Stimulated activated CD4-positive, alpha-beta T cell treated with anti-CD3 and anti-CD28 coated beads, Interleukin-4, amount 100 ng/mL, for 24 hours (primary cell): Measurements from ENCODE around the gene PPP2R2C.

Experiments used
- DNase-seq: peaks from one replicate; pipeline ENCODE4 v3.0.0-alpha.2; 2020

The PPP2R2C gene

DNA sequence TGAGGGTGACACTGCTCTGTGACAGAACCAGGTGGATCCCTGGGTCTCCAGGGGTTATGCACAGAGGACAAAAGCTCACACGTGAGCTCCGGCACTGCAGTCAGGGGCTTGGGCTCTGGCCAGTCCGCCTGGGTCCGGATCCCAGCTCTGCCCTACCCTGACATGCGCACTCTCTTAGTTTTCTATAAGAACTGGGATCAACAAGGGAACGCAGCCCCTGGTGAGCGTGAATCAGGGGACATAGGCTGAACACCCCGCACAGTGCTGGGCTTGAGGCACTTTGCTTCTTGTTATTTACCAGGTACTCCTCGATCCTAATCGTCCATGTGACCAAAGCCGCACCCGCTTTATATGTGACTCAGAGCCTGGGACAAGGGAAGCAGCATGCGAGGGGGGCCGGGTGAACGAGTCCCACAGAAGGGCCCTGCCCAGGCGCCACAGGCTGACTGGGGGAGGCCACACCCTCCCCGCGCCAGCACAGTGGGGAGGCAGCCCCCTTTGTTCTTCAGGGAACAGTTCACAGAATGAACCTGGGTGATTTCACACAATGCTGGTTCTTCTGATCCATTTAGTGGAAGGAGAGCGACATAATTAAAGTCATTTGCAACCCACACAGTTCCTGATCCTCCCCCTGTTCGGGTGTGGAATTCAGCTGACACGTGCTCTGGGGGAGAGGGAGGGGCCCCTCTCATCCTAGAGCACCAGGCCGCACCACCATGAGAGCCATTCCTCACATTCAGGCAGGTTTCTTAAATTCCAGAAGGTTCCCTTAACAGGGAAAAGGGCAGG, 147.2 kb downstream of the PPP2R2C start:
- no peak for DNase-seq

DNA sequence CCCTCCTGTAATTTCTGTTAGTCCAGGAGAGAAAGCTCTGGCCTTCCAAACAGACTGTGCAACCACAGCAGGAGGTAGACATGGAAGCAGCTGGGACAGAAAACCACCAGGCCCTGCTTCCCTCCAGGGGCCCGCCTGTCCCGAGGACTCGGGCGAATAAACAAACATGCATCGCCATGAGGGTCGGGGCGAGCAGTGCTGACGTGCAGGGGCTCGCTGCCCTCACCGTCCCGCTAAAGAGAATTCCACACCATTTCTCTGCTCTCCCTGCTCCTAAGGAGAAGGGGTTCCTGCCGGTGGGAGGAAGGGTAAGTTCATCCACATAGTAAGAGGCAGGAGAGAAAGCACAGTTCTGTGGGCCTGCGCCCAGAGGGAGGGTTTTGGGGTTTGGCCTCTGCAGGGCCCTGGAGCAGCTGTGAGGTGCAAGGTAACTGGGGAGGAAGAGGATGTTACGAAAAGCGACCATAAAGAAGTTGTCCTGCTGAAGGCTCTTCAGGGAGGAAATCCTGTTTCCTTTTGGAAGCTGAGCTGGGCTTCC, 147.9 kb downstream of the PPP2R2C start:
- no peak for DNase-seq

GRCh38 chr4:6322761-6323566, 149.4 kb downstream of the PPP2R2C start:
- DNase-seq: no peak

GRCh38 chr4:6322067-6322760, 150.2 kb downstream of the PPP2R2C start:
- no peak for DNase-seq

DNA sequence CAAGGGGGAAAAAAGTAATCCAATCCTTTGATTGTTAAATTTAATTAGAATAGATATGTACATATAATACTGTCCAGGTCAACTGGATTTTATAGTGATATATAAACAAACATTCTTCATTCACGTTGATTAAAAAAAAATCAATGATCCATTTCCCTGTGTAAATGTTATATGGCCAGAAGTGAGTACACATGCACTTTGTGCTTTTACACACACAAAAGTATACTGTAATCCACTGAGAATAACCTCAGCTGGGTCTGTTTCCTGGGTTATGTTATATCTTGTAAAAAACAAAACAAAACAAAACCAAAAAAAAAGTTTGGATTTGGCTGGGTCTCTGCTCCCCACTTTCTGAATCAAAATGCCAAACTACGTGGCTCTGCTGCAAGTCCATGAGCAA, 151.1 kb downstream of the PPP2R2C start:
- DNase-seq: no peak

DNA sequence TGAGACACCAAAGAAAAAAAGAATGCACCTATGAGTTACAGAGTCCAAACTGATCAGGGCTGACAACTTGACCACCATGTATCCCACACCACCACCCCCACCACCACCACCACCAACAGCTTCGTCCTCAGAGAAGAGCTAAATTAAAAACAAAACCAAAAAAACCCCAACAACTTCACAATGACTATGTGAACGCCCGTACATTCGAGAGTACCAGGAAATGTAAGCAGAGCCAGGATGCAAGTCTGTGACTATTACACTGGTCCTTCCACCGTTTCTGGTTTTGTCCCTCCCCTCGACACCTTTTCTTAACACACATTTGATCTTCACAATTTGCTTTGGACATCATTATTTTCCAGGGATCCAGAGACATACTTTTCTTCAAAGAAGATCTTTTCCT, 151.8 kb downstream of the PPP2R2C start:
- no peak for DNase-seq

- no peak for DNase-seq
Observed at GRCh38 chr4:6319530-6320150, 152.8 kb downstream of the PPP2R2C start.

DNA sequence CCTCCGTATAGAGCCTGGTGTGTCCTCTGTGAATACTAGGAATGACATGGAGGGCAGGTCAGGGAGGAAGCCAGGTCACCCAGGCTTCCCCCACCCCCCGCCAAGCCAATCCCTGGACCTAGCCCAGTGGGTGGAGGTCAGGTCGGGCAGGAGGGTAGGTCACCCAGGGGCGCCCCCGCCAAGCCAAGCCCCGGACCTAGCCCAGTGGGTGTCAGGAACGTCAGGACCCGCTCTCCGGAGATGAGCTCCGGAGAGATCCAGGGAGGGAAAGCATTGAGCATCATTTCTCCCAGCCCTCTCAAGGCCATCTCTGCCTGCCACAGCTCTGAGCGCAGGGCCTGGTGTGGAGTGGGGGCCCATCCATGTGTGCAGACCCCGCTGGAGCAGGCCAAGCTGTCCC, 154.2 kb downstream of the PPP2R2C start:
- no peak for DNase-seq

DNA sequence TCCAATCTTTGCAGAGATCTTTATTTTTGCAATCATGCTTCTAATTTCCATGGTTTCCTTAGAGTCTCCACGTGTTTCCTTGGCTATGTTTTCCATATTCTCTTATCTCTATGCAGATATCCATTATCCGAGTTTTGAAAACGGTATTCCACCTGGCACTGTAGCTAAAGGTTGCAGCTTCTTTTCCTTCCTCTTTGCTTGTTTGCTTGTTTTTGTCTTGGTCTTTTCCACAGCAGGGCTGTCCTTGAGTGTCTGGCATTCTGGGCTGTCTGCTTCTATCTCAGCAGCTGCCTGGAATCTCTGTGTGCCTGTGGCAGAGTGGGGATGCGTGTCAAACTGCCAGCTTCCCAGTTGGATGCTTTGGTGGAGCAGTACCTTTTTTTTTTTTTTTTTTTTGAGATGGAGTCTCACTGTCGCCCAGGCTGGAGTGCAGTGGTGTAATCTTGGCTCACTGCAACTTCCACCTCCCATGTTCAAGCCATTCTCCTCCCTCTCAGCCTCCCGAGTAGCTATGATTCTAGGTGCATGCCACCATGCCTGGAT, 155.9 kb downstream of the PPP2R2C start:
- no peak for DNase-seq

DNA sequence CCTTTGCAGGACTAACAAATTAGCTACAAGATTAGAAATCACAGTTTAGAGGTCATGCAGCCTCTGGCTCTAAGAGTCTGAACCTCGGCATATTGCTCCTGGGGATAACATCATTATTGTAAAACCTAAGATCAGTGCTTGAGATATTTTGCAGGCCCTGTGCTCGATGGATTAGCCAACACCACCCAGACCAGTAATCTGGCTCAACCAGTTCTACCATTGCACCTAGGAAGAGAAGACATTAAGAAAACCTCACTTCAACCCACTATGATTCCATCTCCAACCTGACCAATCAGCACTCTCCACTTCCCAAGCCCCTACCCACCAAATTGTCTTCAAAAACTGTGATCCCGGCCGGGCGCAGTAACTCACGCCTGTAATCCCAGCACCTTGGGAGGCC, 159.2 kb downstream of the PPP2R2C start:
- no peak for DNase-seq

DNA sequence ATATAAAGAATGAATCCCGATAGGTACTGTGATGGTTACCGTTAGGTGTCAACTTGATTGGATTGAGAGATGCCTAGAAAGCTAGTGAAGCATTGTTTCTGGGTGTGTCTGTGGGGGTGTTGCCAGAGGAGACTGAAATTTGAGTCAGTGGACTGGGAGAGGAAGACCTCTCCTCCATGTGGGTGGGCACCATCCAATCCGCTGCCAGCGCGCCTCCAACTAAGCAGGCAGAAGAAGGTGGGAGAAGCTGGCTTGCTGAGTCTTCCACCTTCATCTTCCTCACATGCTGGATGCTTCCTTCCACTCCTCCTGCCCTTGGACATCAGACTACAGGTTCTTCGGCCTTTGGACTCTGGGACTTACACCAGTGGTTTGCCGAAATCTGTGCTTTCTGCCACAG, 162.6 kb downstream of the PPP2R2C start:
- DNase-seq: no peak

DNA sequence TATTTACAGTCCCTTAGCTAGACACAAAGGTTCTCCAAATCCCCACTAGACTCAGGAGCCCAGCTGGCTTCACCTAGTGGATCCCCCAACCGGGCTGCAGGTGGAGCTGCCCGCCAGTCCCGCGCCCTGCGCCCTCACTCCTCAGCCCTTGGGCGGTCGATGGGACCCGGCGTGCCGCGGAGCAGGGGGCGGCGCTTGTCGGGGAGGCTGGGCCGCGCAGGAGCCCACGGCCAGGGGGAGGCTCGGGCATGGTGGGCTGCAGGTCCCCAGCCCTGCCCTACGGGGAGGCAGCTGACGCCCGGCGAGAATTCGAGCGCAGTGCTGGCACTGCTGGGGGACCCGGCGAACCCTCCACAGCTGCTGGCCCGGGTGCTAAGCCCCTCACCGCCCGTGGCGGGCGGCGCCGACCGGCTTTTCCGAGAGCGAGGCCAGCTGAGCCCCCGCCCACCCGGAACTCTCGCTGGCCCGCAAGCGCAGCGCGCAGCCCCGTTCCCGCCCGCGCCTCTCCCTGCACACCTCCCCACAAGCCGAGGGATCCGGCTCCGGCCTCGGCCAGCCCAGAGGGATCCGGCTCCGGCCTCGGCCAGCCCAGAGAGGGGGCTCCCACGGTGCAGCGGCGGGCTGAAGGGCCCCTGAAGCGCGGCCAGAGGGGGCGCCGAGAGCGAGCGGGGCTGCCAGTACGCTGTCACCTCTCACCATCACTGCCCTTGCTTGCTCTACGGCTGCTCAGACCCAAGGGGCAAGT, 163.3 kb downstream of the PPP2R2C start:
- DNase-seq: no peak

GRCh38 chr4:6307891-6308290, 164.5 kb downstream of the PPP2R2C start:
- DNase-seq: no peak

- no peak for DNase-seq
Observed at GRCh38 chr4:6307230-6307629, 165.2 kb downstream of the PPP2R2C start.

- DNase-seq: no peak
Observed at GRCh38 chr4:6306299-6306698, 166.1 kb downstream of the PPP2R2C start.

- DNase-seq: no peak
Observed at GRCh38 chr4:6303943-6304342, 168.5 kb downstream of the PPP2R2C start.

DNA sequence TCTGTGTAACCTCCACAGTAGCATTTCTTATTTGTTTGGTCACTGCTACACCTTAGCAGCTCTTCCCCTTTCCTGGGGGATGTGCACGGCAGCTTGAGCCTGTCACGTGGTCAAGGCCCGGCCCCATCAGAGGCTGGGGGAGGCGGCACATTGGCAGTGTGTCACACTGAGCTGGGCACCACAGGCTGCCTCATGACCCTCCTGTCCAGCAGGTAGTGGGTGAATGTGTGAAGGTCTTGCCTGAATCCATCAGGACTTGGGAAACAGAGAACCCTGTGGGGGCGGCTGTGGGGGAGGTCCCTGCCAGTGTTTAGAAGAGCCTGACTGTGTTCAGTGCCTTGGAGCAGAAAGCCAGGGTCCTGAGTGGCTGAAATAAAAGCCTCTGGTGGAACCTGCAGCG, 169.5 kb downstream of the PPP2R2C start:
- DNase-seq: no peak

- DNase-seq: no peak
Observed at GRCh38 chr4:6301732-6302442, 170.5 kb downstream of the PPP2R2C start.

- no peak for DNase-seq
Observed at GRCh38 chr4:6301051-6301731, 171.2 kb downstream of the PPP2R2C start.

- no peak for DNase-seq
Observed at GRCh38 chr4:6300359-6300758, 172.1 kb downstream of the PPP2R2C start.

GRCh38 chr4:6299875-6300274, 172.5 kb downstream of the PPP2R2C start:
- no peak for DNase-seq
